GM19023 (cell line): Measurements from ENCODE around the gene ADIPOR2.

Experiments
- ATAC-seq: cut with Tn5 transposase; IDR thresholded peaks from one replicate; pipeline ENCODE4 v1.9.1; 2021; ENCODE audit warnings: mild to moderate bottlenecking, moderate library complexity; ENCODE audit not compliant: unreplicated experiment

The ADIPOR2 gene

GRCh38 chr12:1826867-1827705 is 136.2 kb downstream of the ADIPOR2 start:
- ATAC-seq: no peak

- ATAC-seq: no peak
These were observed 137.2 kb downstream of the ADIPOR2 start for GRCh38 chr12:1827826-1828805.

DNA sequence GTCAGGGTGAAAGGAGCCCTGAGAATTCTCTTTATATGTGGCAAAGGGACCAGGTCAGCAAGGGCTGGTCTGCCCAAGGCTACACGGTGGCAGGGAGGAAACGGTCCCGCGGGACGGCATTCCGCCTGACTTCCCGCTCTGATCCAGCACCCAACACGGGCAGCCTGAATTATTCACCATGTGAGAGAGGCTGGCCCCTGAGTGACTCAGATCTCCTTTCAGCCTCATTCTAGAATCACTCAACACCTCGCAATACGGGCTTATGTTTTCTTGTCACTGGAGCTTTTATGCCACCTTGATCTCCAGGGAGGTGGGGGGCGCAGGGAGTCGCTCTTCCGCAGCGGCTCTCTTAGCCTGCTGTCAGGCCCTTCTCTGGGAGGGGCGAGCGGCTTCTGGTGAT is 138.0 kb downstream of the ADIPOR2 start:
- no peak for ATAC-seq

DNA sequence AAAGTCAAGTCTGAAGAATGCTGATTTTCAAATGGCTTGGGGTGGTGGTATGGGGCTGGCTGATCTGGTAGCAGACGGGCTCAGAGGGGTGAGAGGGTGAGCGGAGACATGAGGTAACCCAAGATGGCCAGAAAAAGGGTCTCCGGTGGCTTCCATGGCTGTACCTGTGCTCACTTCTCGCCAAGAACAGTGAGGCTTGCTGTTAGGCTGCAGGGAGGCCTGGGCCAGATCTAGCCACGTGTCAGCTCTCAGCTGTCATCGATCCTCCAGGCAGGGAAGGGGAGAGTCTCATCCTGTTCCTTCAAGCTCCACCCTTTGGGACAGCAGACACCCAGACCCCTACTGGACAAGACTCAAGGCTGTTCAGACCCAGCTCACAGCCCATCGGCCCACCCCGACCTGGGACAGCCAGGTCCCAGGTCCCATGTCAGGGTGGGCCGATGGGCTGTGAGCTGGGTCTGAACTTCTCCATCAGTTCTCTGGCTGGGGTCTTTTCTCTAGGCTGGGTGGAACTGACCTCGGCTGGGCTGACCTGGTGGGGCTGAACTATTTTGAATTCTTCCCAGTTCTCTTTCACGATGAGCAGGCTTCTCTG is 138.5 kb downstream of the ADIPOR2 start:
- no peak for ATAC-seq

- no peak for ATAC-seq
These were observed 139.6 kb downstream of the ADIPOR2 start for GRCh38 chr12:1830401-1830845.

DNA sequence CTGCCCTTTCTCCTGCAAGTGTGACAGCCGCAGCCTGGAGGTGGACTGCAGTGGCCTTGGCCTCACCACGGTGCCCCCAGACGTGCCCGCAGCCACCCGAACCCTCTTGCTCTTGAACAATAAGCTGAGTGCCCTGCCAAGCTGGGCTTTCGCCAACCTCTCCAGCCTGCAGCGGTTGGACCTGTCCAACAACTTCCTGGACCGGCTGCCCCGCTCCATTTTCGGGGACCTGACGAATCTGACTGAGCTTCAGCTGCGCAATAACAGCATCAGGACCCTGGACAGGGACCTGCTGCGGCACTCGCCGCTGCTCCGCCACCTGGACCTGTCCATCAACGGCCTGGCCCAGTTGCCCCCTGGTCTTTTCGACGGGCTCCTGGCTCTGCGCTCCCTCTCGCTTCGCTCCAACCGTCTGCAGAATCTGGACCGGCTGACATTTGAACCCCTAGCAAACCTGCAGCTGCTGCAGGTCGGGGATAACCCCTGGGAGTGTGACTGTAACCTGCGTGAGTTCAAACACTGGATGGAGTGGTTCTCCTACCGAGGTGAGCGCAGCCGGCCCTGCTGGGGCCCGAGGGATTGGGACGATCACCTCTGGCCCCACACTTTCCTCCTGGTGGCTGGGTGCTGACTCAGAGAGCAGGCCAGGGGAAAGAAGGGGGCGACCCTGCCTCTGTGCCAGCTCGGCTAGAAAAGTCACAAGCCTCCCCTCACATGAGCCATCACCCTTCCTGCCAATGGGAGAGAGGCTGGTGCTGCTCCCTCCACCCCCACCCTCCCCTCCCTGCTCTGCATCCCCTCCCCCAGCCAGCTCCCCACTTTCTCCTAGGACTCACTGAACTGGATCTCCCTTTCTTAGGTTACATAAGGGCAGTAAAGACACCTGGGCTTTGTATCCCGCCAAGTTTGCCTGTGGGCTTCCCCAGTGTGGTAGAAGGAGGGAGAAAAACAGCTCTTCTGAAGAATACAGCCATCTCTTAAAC is 140.4 kb downstream of the ADIPOR2 start:
- no peak for ATAC-seq

GRCh38 chr12:1832801-1833595 is 142.1 kb downstream of the ADIPOR2 start:
- ATAC-seq: no peak

- no peak for ATAC-seq
These were observed 142.7 kb downstream of the ADIPOR2 start for GRCh38 chr12:1833596-1834028.

- no peak for ATAC-seq
These were observed 143.5 kb downstream of the ADIPOR2 start for GRCh38 chr12:1834186-1834925.

DNA sequence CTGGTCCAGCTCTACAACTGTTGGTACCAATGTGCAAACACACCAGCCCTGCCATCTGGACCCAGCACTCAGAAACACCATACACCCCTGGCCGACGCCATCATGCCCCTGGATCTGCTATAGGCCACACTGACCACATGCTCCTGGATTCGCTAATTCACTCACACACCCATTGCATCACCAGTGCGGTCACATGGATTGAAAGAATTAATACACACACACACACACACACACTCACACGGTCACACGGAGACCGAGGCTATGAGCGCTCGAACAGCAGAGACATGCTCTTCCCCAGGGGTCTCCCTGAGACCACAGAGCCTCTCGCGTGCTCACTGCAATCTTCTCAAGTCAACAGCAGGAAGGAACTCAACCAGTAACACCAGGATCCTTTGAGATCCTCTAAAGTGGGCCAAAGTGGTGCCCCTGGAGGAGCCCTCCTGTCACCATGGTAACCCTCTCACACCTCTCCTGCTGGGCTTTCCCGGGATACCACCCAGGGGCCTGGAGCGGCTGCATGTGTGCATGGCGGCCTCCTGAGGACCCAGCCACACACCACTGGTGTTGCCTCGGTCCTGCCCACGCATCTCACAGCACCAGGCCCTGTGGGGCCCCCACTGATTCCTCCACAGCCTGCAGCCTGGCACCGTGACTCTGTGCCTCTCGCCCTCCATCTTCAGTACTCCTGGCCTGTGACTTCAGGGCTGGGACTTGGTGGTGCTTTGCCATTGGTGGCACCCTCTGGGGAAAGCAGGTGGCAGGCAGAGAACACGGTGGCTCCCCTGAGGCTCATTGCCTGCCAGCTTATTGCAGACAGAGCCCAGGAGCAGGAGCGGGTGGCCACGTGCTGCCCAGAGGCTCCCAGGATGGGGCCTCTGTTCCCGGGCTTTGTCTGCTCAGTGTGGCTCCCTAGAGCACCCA is 144.6 kb downstream of the ADIPOR2 start:
- ATAC-seq: no peak

GRCh38 chr12:1836241-1836803 is 145.5 kb downstream of the ADIPOR2 start:
- ATAC-seq: no peak

DNA sequence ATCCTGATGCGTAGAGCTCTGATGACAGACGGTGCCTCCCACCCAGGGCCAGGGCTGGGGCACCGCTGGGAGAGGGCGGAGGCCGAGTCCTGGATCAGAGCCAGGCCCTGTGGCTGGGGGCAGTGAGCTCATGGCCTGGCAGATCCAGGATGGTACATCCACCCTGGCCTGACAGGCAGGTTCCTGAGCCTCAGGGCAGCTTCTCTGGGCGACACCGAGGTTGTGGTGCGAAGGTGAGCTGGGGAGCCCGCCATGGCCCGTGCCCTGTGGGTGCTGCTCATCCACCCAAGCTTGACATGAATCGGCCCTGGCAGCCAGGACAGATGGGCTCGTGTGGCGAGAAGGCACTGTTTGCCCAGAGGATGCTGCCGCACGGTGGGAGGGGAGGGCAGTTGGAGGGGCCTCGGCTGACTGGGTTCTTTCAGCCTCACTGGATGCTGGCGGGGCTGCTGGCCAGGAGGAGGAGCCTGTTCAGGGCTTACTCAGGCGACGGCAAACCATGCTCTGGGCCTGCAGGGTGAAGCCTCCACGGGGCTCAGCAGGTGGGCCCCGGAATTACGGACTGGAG is 146.1 kb downstream of the ADIPOR2 start:
- no peak for ATAC-seq

GRCh38 chr12:1837541-1838204 is 146.8 kb downstream of the ADIPOR2 start:
- no peak for ATAC-seq
